Femur (tissue), 1 donor: ENCODE data around the gene EIF6.

Experiments used
- DNase-seq: peaks from one replicate; pipeline ENCODE4 v3.0.0-alpha.2; 2017

Gene EIF6

DNA sequence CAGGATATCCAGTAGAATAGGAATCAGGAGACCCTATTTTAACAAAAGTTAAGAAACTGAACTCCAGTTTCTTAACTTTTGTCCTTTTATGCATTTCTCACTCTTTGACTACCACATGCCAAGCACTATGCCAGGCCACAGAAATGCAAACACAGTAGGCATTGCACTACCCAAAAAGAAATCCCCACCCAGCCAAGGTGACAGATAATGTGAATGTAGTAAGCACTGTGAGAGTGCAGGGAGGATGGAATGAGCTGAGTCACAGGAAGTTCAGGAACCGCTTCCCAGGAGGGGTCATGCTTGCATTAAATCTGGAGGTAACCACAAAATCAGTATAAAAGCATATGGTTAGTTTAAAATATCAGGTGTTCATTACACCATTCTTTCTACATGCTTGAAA lies 27.7 kb upstream of the EIF6 start:
- DNase-seq: no peak

DNA sequence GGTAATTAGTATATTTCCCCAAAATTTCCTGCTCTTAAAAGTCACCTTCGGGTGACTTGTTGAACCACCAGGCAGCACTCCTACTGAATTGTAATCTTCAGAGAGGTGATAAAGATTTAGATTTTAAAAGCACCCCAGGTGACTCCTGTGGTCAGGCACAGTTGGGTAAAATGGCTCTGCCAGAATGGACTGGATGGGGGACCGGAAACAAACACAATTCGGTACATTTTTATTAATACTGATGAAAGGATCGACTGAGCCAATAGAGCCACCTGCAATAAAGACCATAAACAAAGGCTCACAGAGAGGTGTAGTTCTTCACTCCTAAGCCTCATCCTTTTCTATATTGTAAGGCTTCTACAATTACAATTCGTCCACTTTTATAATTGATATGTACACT lies 27.2 kb upstream of the EIF6 start:
- DNase-seq: no peak

- DNase-seq: no peak
Measured at GRCh38 chr20:35311409-35311808, 26.8 kb upstream of the EIF6 start.

- peak; percentile 59 for DNase-seq
Measured at GRCh38 chr20:35307666-35308653, 23.4 kb upstream of the EIF6 start.

DNA sequence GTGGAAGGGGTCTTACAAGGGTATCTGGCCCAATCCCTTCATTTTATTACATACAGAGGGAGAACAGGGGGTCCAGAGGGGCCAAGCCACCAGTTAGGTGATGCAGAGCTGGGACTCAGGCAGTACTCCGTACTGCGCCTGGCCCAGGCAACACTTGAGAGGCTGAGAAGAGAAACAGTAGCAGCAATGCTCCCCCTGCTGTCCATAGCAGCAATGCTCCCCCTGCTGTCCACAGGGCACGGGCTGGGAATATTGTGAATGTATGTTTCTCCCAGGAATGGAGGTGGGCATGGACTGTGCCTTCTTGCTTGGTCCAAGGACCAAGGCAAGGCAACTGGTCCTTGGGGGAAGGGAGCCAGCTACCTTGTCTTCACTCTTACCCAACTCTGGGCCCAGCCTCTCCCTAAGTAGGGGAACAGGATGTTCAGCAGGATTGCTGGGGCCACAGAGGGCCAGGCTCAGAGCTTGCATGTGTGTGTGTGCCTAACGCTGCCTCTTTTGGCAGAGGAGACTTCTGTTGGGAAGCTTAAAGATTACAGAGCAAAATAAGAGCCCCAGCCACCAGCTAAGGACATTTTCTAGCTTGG lies 22.5 kb upstream of the EIF6 start:
- DNase-seq: no peak

GRCh38 chr20:35305682-35306556 lies 21.3 kb upstream of the EIF6 start:
- no peak for DNase-seq

- DNase-seq: no peak
Measured at GRCh38 chr20:35304956-35305355, 20.4 kb upstream of the EIF6 start.

- peak; percentile 87 for DNase-seq
Measured at GRCh38 chr20:35303735-35304491, 19.3 kb upstream of the EIF6 start.

DNA sequence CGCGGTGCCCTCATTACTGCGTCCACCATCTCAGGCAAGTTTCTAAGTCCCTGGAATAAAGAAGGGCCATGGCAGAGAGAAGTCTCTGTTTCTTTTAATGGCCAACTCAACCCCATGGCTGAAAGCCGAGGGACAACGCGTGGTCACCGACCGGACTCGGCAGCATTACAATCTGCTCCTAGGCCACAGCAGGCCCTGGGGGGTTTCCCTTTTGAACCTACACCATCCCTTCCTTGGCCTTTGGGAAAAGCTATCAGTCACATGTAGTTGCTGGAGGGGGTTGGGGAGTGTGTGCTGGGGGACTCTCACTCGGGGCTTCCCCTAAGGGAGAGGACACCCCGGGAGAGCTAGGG lies 18.8 kb upstream of the EIF6 start:
- no peak for DNase-seq

DNA sequence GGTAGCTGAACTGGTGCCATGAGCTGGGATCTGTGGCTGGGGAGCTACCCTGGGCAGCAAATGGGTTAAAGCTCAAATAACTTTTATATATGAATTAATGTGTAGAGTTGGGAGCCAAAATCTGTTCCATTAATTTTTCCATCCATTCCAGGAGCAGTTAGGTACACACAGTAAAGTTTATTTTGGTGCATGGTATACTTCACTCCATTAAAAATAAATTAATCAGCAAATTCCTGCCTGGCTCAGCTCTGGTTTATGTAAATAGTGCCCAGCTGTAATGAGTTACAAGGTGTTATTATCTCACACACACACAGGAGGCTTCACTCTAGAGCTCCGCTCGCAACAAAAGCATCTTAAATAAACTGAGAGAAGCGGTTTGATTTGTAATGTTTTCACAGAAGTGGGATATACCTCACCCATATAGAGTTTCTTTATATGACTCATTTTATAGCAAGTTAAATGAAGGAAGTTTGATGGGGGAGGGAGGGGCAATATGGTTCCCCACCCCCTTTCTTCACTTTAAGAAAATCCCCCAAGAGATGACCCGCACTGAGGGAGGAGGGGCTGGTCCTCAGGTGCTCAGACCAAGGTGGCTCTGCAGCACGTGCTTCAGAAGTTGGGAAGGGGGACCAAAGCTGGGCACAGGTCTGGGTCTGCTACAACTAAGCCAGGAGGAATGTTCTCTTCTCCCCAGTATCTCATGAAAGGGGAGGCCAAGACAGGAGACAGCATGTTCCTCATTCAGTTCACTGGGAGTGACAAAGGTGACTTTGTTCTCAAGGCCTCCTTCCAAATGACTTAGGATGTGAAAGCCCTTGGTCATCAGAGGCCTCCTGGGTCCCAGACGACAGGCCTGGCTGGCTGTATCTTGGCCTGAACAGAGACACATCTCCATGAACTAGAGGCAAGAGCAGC lies 18.1 kb upstream of the EIF6 start:
- no peak for DNase-seq

- DNase-seq: no peak
Measured at GRCh38 chr20:35301426-35301825, 16.9 kb upstream of the EIF6 start.

GRCh38 chr20:35300469-35301262 lies 16.1 kb upstream of the EIF6 start:
- no peak for DNase-seq

GRCh38 chr20:35299780-35300179 lies 15.2 kb upstream of the EIF6 start:
- DNase-seq: no peak

DNA sequence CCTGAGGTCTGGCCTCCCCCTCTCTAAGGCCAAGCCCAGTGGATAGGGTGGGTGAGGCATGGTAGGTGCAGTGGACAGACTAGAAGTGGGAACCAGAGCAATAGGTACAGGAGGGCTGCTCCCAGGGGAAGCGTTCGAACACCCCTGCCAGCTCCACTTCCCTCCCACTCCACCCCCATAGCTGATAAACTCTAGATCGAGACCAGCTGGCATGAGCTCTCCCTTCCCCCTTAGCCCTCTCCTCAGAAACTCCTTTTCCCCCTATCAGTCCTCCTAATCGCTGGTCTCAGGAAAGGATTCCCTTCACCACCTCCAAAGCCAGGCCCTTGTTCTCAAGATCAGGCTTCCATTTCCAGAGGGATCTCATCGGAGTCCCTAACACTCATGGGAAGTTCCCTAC lies 13.7 kb upstream of the EIF6 start:
- DNase-seq: no peak

DNA sequence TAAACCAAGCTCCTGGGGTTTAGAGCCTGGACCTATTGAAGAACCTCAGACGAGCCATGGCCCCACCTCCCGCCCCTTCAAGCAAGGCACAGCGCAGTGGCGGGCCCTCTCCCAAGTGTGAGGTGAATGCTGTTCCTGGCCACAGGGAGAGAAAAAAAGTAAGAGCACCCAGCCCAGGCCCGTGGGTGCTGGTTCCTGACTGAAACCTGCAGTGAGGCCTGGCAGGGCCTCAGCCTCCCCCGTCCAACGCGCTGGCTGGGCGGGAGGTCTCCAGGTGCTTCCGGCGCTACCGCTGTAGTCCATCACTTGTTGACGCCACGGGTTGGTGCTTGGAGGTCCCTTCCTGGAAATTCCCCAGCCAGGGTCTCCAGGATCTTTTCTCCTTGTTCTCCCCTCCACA lies 13.2 kb upstream of the EIF6 start:
- no peak for DNase-seq

GRCh38 chr20:35297155-35297554 lies 12.6 kb upstream of the EIF6 start:
- DNase-seq: no peak

DNA sequence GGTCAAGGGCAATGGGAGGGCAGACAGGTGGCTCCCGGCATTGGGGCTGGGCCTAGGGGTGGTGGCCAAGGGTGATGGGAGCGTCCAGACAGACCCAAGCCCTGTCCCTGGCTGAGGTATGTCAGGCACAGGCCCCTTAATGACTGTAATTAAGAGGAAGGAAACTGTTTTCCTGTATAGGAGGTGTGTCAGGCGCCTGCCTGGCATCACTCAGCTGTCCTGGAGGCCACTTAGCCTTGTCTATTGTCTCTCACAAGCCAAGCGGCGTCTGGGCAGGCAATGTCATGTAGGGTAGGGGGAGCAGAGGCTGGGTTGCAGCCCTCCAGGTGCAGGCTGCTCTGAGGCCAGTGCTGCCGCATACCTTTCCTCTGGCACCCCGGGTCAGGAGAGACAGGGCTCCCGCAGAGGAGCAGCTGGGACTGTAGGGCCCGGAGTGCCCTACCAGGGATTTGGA lies 11.6 kb upstream of the EIF6 start:
- DNase-seq: no peak

DNA sequence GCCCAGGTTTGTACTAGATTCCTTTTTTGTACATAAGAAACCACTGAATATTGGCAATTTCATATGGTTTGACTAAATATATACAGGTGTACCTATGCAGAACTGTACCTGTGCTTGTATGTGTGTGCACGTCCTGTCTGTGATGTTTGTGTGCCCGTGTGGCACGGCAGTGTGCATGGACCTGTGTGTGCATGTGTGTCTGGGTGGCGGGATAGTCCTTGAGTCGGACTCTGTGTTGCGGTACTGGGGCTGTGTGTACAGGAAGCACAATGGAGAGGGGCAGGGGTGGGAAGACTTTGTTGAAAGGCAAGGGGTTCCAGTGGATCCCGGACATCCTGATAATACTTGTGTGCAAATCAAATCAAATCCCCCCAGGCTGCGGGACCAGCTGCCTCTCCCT lies 11.1 kb upstream of the EIF6 start:
- DNase-seq: no peak

DNA sequence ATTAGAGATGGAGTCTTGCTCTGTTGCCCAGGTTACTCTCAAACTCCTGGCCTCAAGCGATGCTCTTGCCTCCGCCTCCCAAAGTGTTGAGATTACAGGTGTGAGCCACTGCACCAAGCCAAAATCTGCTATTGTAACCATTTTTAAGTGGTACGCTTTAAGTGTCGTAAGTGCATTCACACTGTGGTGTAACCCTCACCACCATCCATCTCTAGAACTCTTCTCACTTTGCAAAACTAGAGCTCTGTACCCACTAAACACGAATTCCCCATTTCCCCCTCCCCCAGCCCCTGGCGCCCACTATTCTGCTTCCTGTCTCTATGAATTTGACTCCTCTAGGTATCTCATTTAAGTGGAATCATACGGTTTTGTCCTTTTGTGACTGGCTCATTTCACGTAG lies 10.5 kb upstream of the EIF6 start:
- DNase-seq: no peak

DNA sequence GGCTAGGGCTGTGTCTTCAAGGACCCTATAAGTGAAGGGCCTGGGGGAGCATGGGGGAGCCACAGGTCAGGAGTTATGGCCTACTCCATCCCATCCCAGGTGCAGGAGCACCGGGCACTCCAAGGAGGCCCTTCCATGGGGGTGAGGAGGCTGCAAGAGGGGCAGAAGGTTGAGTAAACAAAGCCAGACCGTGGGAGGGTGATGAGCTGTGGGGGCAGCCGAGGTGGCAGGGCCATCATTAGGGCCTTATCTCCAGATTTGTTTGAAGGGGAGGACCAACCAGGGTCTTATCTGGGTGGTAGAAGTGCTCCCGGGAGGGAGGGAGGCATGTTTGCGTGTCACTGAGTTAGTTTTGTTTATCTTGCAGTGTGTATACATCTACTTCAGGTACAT lies 9.7 kb upstream of the EIF6 start:
- no peak for DNase-seq
